Activated T-cell treated with anti-CD3 and anti-CD28 coated beads, Interleukin-2, amount 50 U/mL, for 72 hours (primary cell): Measurements from ENCODE around the gene CTNND1. TPM values are rescaled to one million over a fixed set of nuclear protein-coding genes. Genes with fewer than 3 reads are reported as not detected.
A peak's percentile ranks its signal among the peaks of the same experiment; 100 is the strongest.
"Not testable (repeated sequence)": the region's sequence is repeated elsewhere in the genome, so short reads cannot be mapped to it uniquely, and the experiment has no call there.

Source experiments
- ATAC-seq, 2 donors: fragments of 150-1000 bp; cut with Tn5 transposase; replicated peaks in 1 of 2; 2 replicates each; pipeline ENCODE4 v1.10.0; 2021; ENCODE audit warnings: moderate library complexity in 2 of 2, mild to moderate bottlenecking in 1 of 2
- DNase-seq, 2 donors: peaks; one replicate each; pipeline ENCODE4 v3.0.0; 2021 to 2022; ENCODE audit warnings: mixed read lengths in 1 of 2
- H3K27ac Mint-ChIP-seq: one replicate; pipeline ENCODE4 v1.8.0; 2022; ENCODE audit warnings: mild to moderate bottlenecking, moderate library complexity, mixed read lengths
- H3K27me3 Mint-ChIP-seq: one replicate; pipeline ENCODE4 v1.8.0; 2022; ENCODE audit warnings: low read depth, mixed read lengths
- H3K36me3 Mint-ChIP-seq, 2 donors: one replicate each; pipeline ENCODE4 v1.8.0; 2022; ENCODE audit warnings: mixed read lengths in 2 of 2, mild to moderate bottlenecking in 1 of 2; ENCODE audit not compliant: insufficient read depth in 2 of 2
- H3K4me1 Mint-ChIP-seq: one replicate; pipeline ENCODE4 v1.8.0; 2022; ENCODE audit warnings: low read depth, mixed read lengths
- H3K4me3 Mint-ChIP-seq, 2 donors: one replicate each; pipeline ENCODE4 v1.8.0; 2022; ENCODE audit warnings: mild to moderate bottlenecking in 2 of 2, mixed read lengths in 2 of 2, moderate library complexity in 2 of 2
- H3K9me3 Mint-ChIP-seq, 2 donors: one replicate each; pipeline ENCODE4 v1.8.0; 2022; ENCODE audit warnings: mixed read lengths in 2 of 2
- total RNA-seq, 2 donors: library from RNA; stranded (reverse); gene quantifications; one replicate each; pipeline ENCODE4 v1.2.3, GENCODE V29; 2022

The CTNND1 gene
- total RNA-seq, 2 donors from 2014 or later: 6.3 to 10.6 TPM

GRCh38 chr11:57812634-57813033 lies 51.0 kb downstream of the CTNND1 start:
- H3K4me3 Mint-ChIP-seq: no peak overlapping the region
- H3K9me3 Mint-ChIP-seq: no peaks in the 10 kb centered on the region
- H3K4me1 Mint-ChIP-seq: peaks cover 13% of the 10 kb centered on the region
- H3K36me3 Mint-ChIP-seq: peaks cover 1% of the 10 kb centered on the region in 2 donors
- DNase-seq: no peak
- no peak overlapping the region for H3K27ac Mint-ChIP-seq
- no peak for ATAC-seq
- no peaks in the 10 kb centered on the region for H3K27me3 Mint-ChIP-seq

DNA sequence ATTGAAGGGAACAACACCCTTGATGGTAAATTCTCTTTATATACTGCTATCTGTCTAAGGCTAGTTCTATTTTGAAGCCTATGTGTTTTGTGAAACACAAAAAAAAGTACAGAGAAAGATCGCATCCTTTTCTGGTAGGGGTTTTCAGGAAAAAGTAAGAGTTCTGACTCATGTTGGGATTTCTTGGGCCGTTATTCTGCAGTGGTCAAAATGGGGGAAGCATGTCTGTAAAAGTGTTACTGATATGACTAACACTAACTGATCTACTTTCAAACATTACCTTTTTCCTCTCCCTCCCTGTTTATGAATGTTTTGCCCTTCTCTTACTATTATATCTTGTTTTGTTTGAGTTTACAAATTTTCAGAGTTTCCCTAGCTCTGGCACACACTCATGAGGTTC lies 53.9 kb downstream of the CTNND1 start:
- H3K27me3 Mint-ChIP-seq: no peaks in the 10 kb centered on the region
- peaks cover 13% of the 10 kb centered on the region for H3K4me1 Mint-ChIP-seq
- peaks cover 0 to 1% of the 10 kb centered on the region in 2 donors for H3K36me3 Mint-ChIP-seq
- no peak for DNase-seq
- no peaks in the 10 kb centered on the region for H3K9me3 Mint-ChIP-seq
- peak overlapping the region; percentile 18 for H3K27ac Mint-ChIP-seq
- peak; percentile 56 to 65 for ATAC-seq
- peak overlapping the region in 1 of 2 donors; percentile 13 for H3K4me3 Mint-ChIP-seq

DNA sequence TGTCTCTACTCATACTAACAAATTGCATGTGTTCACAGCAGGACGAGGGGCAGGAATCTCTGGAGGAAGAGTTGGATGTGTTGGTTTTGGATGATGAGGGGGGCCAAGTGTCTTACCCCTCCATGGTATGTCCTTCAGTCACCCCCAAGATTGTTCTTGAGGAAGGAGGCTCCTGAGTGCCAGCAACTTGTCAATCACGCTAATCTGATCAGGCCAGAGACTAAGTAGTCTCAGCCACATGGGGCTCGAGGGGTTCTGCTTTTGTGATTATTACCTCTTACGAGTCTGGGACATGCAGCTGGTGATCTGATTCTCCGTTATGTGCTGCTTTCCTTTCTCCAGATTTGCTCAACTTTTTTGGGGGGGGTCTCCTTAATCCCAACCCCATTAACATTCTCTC lies 54.3 kb downstream of the CTNND1 start:
- Mint-ChIP-seq H3K27me3 (no peaks in the 10 kb centered on the region), H3K36me3 (peaks cover 0 to 1% of the 10 kb centered on the region in 2 donors), H3K4me1 (peaks cover 13% of the 10 kb centered on the region), H3K4me3 (peak overlapping the region in 1 of 2 donors; percentile 13), H3K9me3 (no peaks in the 10 kb centered on the region), H3K27ac (peak overlapping the region; percentile 18)
- DNase-seq (no peak), ATAC-seq (peak in 1 of 2 donors; percentile 19)

- H3K36me3 Mint-ChIP-seq: no peaks in the 10 kb centered on the region
These were observed 57.2 kb downstream of the CTNND1 start for GRCh38 chr11:57818812-57819211.

GRCh38 chr11:57819252-57819979 lies 57.8 kb downstream of the CTNND1 start:
- ATAC-seq (no peak), DNase-seq (no peak)
- Mint-ChIP-seq H3K9me3 (no peaks in the 10 kb centered on the region), H3K4me3 (no peak overlapping the region), H3K27ac (no peak overlapping the region), H3K4me1 (peaks cover 13% of the 10 kb centered on the region), H3K27me3 (no peaks in the 10 kb centered on the region), H3K36me3 (no peaks in the 10 kb centered on the region)

More at GRCh38 chr11:57818812-57819211, 57.2 kb downstream of the CTNND1 start:
- H3K27ac Mint-ChIP-seq: no peak overlapping the region
- DNase-seq (no peak), ATAC-seq (no peak)
- H3K9me3 Mint-ChIP-seq: no peaks in the 10 kb centered on the region
- peaks cover 13% of the 10 kb centered on the region for H3K4me1 Mint-ChIP-seq
- no peaks in the 10 kb centered on the region for H3K27me3 Mint-ChIP-seq
- H3K4me3 Mint-ChIP-seq: no peak overlapping the region

- no peaks in the 10 kb centered on the region for H3K36me3 Mint-ChIP-seq
- ATAC-seq: no peak
- DNase-seq: no peak
- H3K27ac Mint-ChIP-seq: no peak overlapping the region
- no peaks in the 10 kb centered on the region for H3K4me1 Mint-ChIP-seq
- H3K27me3 Mint-ChIP-seq: no peaks in the 10 kb centered on the region
- no peak overlapping the region for H3K4me3 Mint-ChIP-seq
- H3K9me3 Mint-ChIP-seq: no peaks in the 10 kb centered on the region
These were observed 62.3 kb downstream of the CTNND1 start for GRCh38 chr11:57823859-57824258.

DNA sequence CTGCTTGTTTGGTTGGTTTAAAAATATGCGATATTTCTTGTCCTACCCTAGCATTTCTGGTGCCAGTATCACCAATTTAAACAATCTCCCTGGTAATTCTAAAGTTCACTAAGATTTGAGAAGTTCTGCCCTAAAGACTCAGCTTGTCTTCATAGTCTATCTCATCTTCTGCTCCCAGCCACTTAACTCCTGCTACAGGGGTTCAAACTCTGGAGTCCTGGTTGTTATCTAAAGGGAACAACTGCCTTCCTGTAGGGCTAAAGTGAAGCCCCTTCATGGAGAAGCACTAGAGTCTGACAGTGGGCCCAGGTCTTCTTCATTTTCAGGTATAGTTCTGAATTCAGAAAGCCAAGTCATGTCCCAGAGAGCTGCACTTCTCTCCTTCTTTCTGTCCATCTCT lies 73.2 kb downstream of the CTNND1 start:
- no peak for ATAC-seq
- Mint-ChIP-seq H3K4me3 (no peak overlapping the region), H3K27me3 (peaks cover 34% of the 10 kb centered on the region), H3K9me3 (no peaks in the 10 kb centered on the region), H3K4me1 (no peaks in the 10 kb centered on the region), H3K36me3 (no peaks in the 10 kb centered on the region), H3K27ac (no peak overlapping the region)
- no peak for DNase-seq

GRCh38 chr11:57838609-57839008 lies 77.0 kb downstream of the CTNND1 start:
- H3K27ac Mint-ChIP-seq, H3K4me3 Mint-ChIP-seq, H3K9me3 Mint-ChIP-seq, ATAC-seq, H3K36me3 Mint-ChIP-seq, DNase-seq, H3K4me1 Mint-ChIP-seq: not testable (repeated sequence)
- H3K27me3 Mint-ChIP-seq: peaks cover 28% of the 10 kb centered on the region

GRCh38 chr11:57842873-57843272 lies 81.3 kb downstream of the CTNND1 start:
- DNase-seq: no peak
- Mint-ChIP-seq H3K4me3 (no peak overlapping the region), H3K9me3 (no peaks in the 10 kb centered on the region), H3K27ac (no peak overlapping the region), H3K27me3 (no peaks in the 10 kb centered on the region), H3K4me1 (no peaks in the 10 kb centered on the region), H3K36me3 (no peaks in the 10 kb centered on the region)
- ATAC-seq: no peak

GRCh38 chr11:57867966-57868365 lies 106.4 kb downstream of the CTNND1 start:
- Mint-ChIP-seq H3K4me3 (no peak overlapping the region), H3K27ac (no peak overlapping the region), H3K27me3 (peaks cover 12% of the 10 kb centered on the region), H3K4me1 (no peaks in the 10 kb centered on the region), H3K36me3 (no peaks in the 10 kb centered on the region), H3K9me3 (peaks cover 0 to 2% of the 10 kb centered on the region in 2 donors)
- DNase-seq (no peak), ATAC-seq (no peak)

DNA sequence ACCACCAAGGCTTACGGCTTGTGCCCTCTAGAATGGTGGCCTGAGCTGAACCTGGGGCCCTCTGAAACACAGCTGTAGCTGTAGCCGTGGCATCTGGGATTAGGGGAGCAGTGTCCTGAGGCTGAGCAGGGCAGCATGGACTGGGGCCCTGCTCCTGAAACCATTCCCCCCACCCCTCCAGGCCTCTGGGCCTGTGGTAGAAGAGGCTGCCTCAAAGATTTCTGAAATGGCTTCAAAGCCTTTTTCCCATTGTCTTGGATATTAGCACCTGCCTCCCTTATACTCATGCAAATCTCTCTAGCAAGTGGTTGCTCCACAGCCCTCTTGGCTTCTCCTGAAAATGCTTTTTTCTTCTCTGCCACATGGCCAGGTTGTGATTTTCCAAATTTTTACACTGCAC lies 106.9 kb downstream of the CTNND1 start:
- H3K27ac Mint-ChIP-seq: no peak overlapping the region
- peaks cover 13% of the 10 kb centered on the region for H3K27me3 Mint-ChIP-seq
- no peaks in the 10 kb centered on the region for H3K36me3 Mint-ChIP-seq
- no peak overlapping the region for H3K4me3 Mint-ChIP-seq
- H3K4me1 Mint-ChIP-seq: no peaks in the 10 kb centered on the region
- DNase-seq (no peak), ATAC-seq (no peak)
- H3K9me3 Mint-ChIP-seq: peaks cover 0 to 2% of the 10 kb centered on the region in 2 donors

Other genes with a start within 250 kb of the CTNND1 start
- gene SLC43A1, start 246.1 kb upstream of the CTNND1 start, total RNA-seq: 10 to 100 TPM; 43.6 to 53.9 TPM
- 100 to 1,000 TPM; 106 to 107 TPM for gene TIMM10, start 231.0 kb upstream of the CTNND1 start, total RNA-seq
- not detected for gene SMTNL1, start 224.2 kb upstream of the CTNND1 start, total RNA-seq
- gene UBE2L6, start 194.1 kb upstream of the CTNND1 start, total RNA-seq: 100 to 1,000 TPM; 144 to 180 TPM
- gene SERPING1, start 164.1 kb upstream of the CTNND1 start, total RNA-seq: not detected
- gene YPEL4, start 111.9 kb upstream of the CTNND1 start, total RNA-seq: 1 to 10 TPM; 1.1 to 1.3 TPM
- 10 to 100 TPM; 15.1 to 16.1 TPM for gene CLP1, start 104.0 kb upstream of the CTNND1 start, total RNA-seq
- 10 to 100 TPM; 62.8 to 62.9 TPM for gene ZDHHC5, start 93.7 kb upstream of the CTNND1 start, total RNA-seq
- gene MED19, start 49.6 kb upstream of the CTNND1 start, total RNA-seq: 10 to 100 TPM; 19.8 to 20.0 TPM
- gene TMX2, start 49.2 kb upstream of the CTNND1 start, total RNA-seq: 10 to 100 TPM; 54.2 to 69.8 TPM
- 100 to 1,000 TPM; 147 to 162 TPM for gene SELENOH, start 20.3 kb upstream of the CTNND1 start, total RNA-seq
- gene BTBD18, start 10.0 kb upstream of the CTNND1 start, total RNA-seq: not detected